HG03280 (cell line): ENCODE results near the gene PTHLH.

Source experiments
- ATAC-seq: cut with Tn5 transposase; IDR thresholded peaks from one replicate; pipeline ENCODE4 v1.9.1; 2021; ENCODE audit warnings: mild to moderate bottlenecking, moderate library complexity; ENCODE audit not compliant: unreplicated experiment

Gene PTHLH

GRCh38 chr12:27972721-27973120 lies at the start of gene PTHLH:
Gene PTHLH (minus strand): TSS chr12:27972733. CDS start chr12:27969494, 3,239 bp downstream.
- no peak for ATAC-seq

- no peak for ATAC-seq
These were observed 49.2 kb upstream of the PTHLH start for GRCh38 chr12:28021704-28022103.

- no peak for ATAC-seq
These were observed 45.3 kb upstream of the PTHLH start for GRCh38 chr12:28017873-28018255.

- ATAC-seq: no peak
These were observed 44.8 kb upstream of the PTHLH start for GRCh38 chr12:28017126-28017872.

GRCh38 chr12:28015165-28015564 lies 42.6 kb upstream of the PTHLH start:
- ATAC-seq: no peak

- ATAC-seq: no peak
These were observed 41.7 kb upstream of the PTHLH start for GRCh38 chr12:28014196-28014595.

GRCh38 chr12:28012333-28012918 lies 39.9 kb upstream of the PTHLH start:
- no peak for ATAC-seq

- ATAC-seq: no peak
These were observed 37.5 kb upstream of the PTHLH start for GRCh38 chr12:28010036-28010435.

- no peak for ATAC-seq
These were observed 27.4 kb upstream of the PTHLH start for GRCh38 chr12:27999970-28000369.

GRCh38 chr12:27999521-27999920 lies 27.0 kb upstream of the PTHLH start:
- no peak for ATAC-seq

- no peak for ATAC-seq
These were observed 26.1 kb upstream of the PTHLH start for GRCh38 chr12:27998658-27999057.

GRCh38 chr12:27998170-27998569 lies 25.6 kb upstream of the PTHLH start:
- no peak for ATAC-seq

GRCh38 chr12:27996761-27997160 lies 24.2 kb upstream of the PTHLH start:
- ATAC-seq: no peak

GRCh38 chr12:27995406-27995805 lies 22.9 kb upstream of the PTHLH start:
- no peak for ATAC-seq

GRCh38 chr12:27988594-27989233 lies 16.2 kb upstream of the PTHLH start:
- ATAC-seq: no peak

GRCh38 chr12:27987331-27987730 lies 14.8 kb upstream of the PTHLH start:
- ATAC-seq: no peak

GRCh38 chr12:27984275-27984674 lies 11.7 kb upstream of the PTHLH start:
- no peak for ATAC-seq

- no peak for ATAC-seq
These were observed 10.4 kb upstream of the PTHLH start for GRCh38 chr12:27982951-27983350.

- ATAC-seq: no peak
These were observed 9.9 kb upstream of the PTHLH start for GRCh38 chr12:27982385-27982784.

- ATAC-seq: no peak
These were observed 9.3 kb upstream of the PTHLH start for GRCh38 chr12:27981874-27982273.

GRCh38 chr12:27979145-27979544 lies 6.6 kb upstream of the PTHLH start:
- ATAC-seq: no peak
